Endothelial cell of umbilical vein (primary cell): Measurements from ENCODE around the gene RHBDD3. TPM values are rescaled to one million over a fixed set of nuclear protein-coding genes. Genes with fewer than 3 reads are reported as not detected.
A peak's percentile ranks its signal among the peaks of the same experiment; 100 is the strongest.

Experiments
- BruUV-seq: library from RNA; stranded (reverse); fragments of 400-500 nt; replicated peaks from 2 replicates; lab custom pipeline; 2021; lab: Mats Ljungman, UMichigan
- CTCF ChIA-PET: fragments of 300-600, 350-600 bp; sonication (Branson Sonifier 250); formaldehyde crosslinking; loops from one replicate; lab custom pipeline; 2021; ENCODE audit warnings: antibody characterized with exemption, inconsistent platforms; lab: Charles Lee
- POLR2A ChIA-PET: fragments of 300-600, 350-600 bp; sonication (Branson Sonifier 250); formaldehyde crosslinking; loops from one replicate; lab custom pipeline; 2021; ENCODE audit warnings: antibody characterized with exemption, inconsistent platforms; lab: Charles Lee
- DNase-seq: peaks from one replicate; pipeline ENCODE4 v3.0.0-alpha.2; 2011; ENCODE audit warnings: low read depth, low spot score
- FAIRE-seq: peaks from 2 replicates; lab custom pipeline; 2011; peaks lifted over from hg19 to GRCh38; lab: Jason Lieb, UNC
- H2AFZ ChIP-seq: 2 replicates; pipeline ENCODE4 v1.6.0; 2012; ENCODE audit warnings: low read depth, low read length, control low read depth, inconsistent platforms
- H3K27ac ChIP-seq: 2 replicates; pipeline ENCODE4 v1.5.1; 2011; ENCODE audit warnings: low read depth, mild to moderate bottlenecking, control low read depth, low read length, moderate library complexity; ENCODE audit not compliant: insufficient read depth
- H3K27me3 ChIP-seq, 2 experiments: 2 replicates each; pipeline versions ENCODE4 v1.6.0 to v1.6.1; 2011; ENCODE audit warnings: low read length in 2 of 2, mixed read lengths in 1 of 2; ENCODE audit not compliant: control insufficient read depth in 2 of 2, insufficient read depth in 2 of 2
- H3K36me3 ChIP-seq, 2 experiments: 2 replicates in 1 of 2; 3 replicates in 1 of 2; pipeline ENCODE4 v1.5.1; 2011; ENCODE audit warnings: low read length in 2 of 2, mild to moderate bottlenecking in 1 of 2, moderate library complexity in 1 of 2; ENCODE audit not compliant: control insufficient read depth in 2 of 2, insufficient read depth in 2 of 2; ENCODE audit errors: extremely low read depth in 1 of 2
- H3K4me1 ChIP-seq: 3 replicates; pipeline ENCODE4 v1.5.1; 2011; ENCODE audit warnings: mild to moderate bottlenecking, low read length; ENCODE audit not compliant: control insufficient read depth, insufficient read depth; ENCODE audit errors: extremely low read depth
- H3K4me2 ChIP-seq: 2 replicates; pipeline ENCODE4 v1.6.1; 2011; ENCODE audit warnings: low read length, control low read depth, mixed read lengths; ENCODE audit not compliant: insufficient read depth
- H3K4me3 ChIP-seq, 3 experiments: fragments of 200-600 bp in 1 of 3; sonication (generic), shearing (Covaris generic) in 1 of 3; replicated peaks in 1 of 3; 2 replicates each; pipeline ENCODE4 v1.5.1; 2011 to 2016; ENCODE audit warnings: control low read depth in 3 of 3, low read length in 3 of 3, mild to moderate bottlenecking in 2 of 3, inconsistent platforms in 1 of 3, low read depth in 1 of 3, moderate library complexity in 1 of 3; ENCODE audit not compliant: insufficient read depth in 1 of 3
- H3K79me2 ChIP-seq: 2 replicates; pipeline ENCODE4 v1.6.0; 2012; ENCODE audit warnings: low read length, inconsistent platforms; ENCODE audit not compliant: control insufficient read depth, insufficient read depth
- H3K9ac ChIP-seq: replicated peaks from 2 replicates; pipeline ENCODE3; 2011; ENCODE audit warnings: low read length, control low read depth; ENCODE audit not compliant: insufficient read depth; ENCODE audit errors: extremely low read depth
- H3K9me1 ChIP-seq: replicated peaks from 3 replicates; pipeline ENCODE4 v1.6.0; 2011; ENCODE audit warnings: mild to moderate bottlenecking, low read length; ENCODE audit not compliant: control insufficient read depth, insufficient read depth; ENCODE audit errors: extremely low read depth
- H3K9me3 ChIP-seq: replicated peaks from 2 replicates; pipeline ENCODE4 v1.5.1; 2012; ENCODE audit warnings: low read length, inconsistent platforms; ENCODE audit not compliant: control insufficient read depth, insufficient read depth
- H4K20me1 ChIP-seq: replicated peaks from 2 replicates; pipeline ENCODE3; 2011; ENCODE audit warnings: mild to moderate bottlenecking, low read length; ENCODE audit not compliant: control insufficient read depth, insufficient read depth; ENCODE audit errors: extremely low read depth
- EZH2 ChIP-seq: IDR thresholded peaks from 2 replicates; pipeline ENCODE4 v1.6.1; 2012; ENCODE audit warnings: borderline replicate concordance, low read depth, mild to moderate bottlenecking, moderate library complexity, low read length, inconsistent platforms; ENCODE audit not compliant: severe bottlenecking
- FOS ChIP-seq: IDR thresholded peaks from 2 replicates; pipeline ENCODE4 v1.6.1; 2011; ENCODE audit warnings: mild to moderate bottlenecking, low read length, moderate library complexity, borderline replicate concordance; ENCODE audit not compliant: insufficient read depth
- GATA2 ChIP-seq: IDR thresholded peaks from 2 replicates; pipeline ENCODE4 v1.7.0; 2011; ENCODE audit warnings: low read depth, mild to moderate bottlenecking, moderate library complexity, mixed read lengths, low read length; ENCODE audit not compliant: insufficient read length, insufficient read depth
- JUN ChIP-seq: IDR thresholded peaks from 2 replicates; pipeline ENCODE4 v1.6.1; 2011; ENCODE audit warnings: borderline replicate concordance, low read depth; ENCODE audit not compliant: insufficient read length, insufficient read depth
- MYC ChIP-seq: IDR thresholded peaks from one replicate; pipeline ENCODE4 v1.6.1; 2011; ENCODE audit warnings: mild to moderate bottlenecking, low read depth, low read length
- POLR2A ChIP-seq: IDR thresholded peaks from 2 replicates; pipeline ENCODE4 v1.6.1; 2012; ENCODE audit warnings: low read depth, mild to moderate bottlenecking, control low read depth, low read length
- POLR2AphosphoS5 ChIP-seq: IDR thresholded peaks from 2 replicates; pipeline ENCODE4 v1.6.1; 2012; ENCODE audit warnings: low read depth, mild to moderate bottlenecking, control low read depth, low read length, moderate library complexity; ENCODE audit not compliant: insufficient read depth
- dilution Hi-C: fragments of 300-500 bp; cut with MboI; formaldehyde crosslinking; loops from one replicate; pipeline ENCODE4 v1.15.0; 2019; ENCODE audit warnings: low sequenced_read_pairs; ENCODE audit not compliant: extremely low pct_ligation_motif_present
- intact Hi-C: fragments of 100-400 bp; cut with micrococcal nuclease; formaldehyde crosslinking; loops from one replicate; pipeline ENCODE4 v1.10.0; 2022
- polyA plus RNA-seq, 4 experiments: library from polyadenylated mRNA; depleted of rRNA in 3 of 4; stranded (reverse) in 3 of 4; unstranded in 1 of 4; fragments of >200 nt; gene quantifications; 2 replicates each; pipeline versions ENCODE4 v1.2.1 to v1.2.3, GENCODE V29; 2011 to 2012; ENCODE audit warnings: missing spikeins in 1 of 4
- total RNA-seq: library from RNA; stranded (reverse); gene quantifications from 2 replicates; pipeline ENCODE4 v1.2.3, GENCODE V29; 2021
- TF ChIP-seq, protein P1 (sequence below), 2 donors: IDR thresholded peaks; 1 replicate in 1 of 2; 2 replicates in 1 of 2; pipeline ENCODE4 v1.5.1; 2011; ENCODE audit warnings: low read length in 2 of 2, mild to moderate bottlenecking in 2 of 2, moderate library complexity in 2 of 2, control low read depth in 1 of 2, inconsistent platforms in 1 of 2, low read depth in 1 of 2; ENCODE audit not compliant: insufficient read depth in 1 of 2; ENCODE audit errors: extremely low read depth in 1 of 2
- TF ChIP-seq, protein P2 (sequence below): IDR thresholded peaks from 2 replicates; pipeline ENCODE4 v1.6.1; 2011; ENCODE audit not compliant: insufficient read depth, insufficient read length

RHBDD3 gene
- total and polyA plus RNA-seq, 2 donors (not counting 3 experiments of a cell fraction or from before 2014, with no cell fraction given): 31.3 to 37.2 TPM

DNA sequence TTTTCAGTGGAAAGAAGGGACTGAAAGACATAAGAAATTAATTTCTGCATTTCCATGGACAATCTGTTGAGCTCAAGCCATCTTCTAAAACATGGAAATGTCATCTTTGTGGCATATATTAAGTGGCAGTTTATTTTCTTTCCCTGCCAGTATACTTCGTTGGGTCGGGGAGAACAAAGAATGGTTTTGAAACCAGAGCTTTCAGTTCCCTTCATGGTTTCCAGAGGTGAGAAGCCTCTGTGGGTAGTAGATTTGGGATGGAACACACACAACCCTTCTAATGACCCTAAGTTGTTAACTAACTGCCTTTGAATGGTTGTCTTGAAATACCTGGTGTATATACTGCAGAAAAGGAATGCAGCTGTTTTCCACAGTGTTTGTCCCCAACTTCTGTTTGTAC, 21.1 kb upstream of the RHBDD3 start:
- TF ChIP-seq EZH2 (no peak), POLR2A (no peak), GATA2 (no peak), JUN (no peak), MYC (no peak), FOS (no peak), POLR2AphosphoS5 (no peak)
- TF ChIP-seq, protein P1, sequence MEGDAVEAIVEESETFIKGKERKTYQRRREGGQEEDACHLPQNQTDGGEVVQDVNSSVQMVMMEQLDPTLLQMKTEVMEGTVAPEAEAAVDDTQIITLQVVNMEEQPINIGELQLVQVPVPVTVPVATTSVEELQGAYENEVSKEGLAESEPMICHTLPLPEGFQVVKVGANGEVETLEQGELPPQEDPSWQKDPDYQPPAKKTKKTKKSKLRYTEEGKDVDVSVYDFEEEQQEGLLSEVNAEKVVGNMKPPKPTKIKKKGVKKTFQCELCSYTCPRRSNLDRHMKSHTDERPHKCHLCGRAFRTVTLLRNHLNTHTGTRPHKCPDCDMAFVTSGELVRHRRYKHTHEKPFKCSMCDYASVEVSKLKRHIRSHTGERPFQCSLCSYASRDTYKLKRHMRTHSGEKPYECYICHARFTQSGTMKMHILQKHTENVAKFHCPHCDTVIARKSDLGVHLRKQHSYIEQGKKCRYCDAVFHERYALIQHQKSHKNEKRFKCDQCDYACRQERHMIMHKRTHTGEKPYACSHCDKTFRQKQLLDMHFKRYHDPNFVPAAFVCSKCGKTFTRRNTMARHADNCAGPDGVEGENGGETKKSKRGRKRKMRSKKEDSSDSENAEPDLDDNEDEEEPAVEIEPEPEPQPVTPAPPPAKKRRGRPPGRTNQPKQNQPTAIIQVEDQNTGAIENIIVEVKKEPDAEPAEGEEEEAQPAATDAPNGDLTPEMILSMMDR (IDR thresholded peaks at IDR 0.05; ENCODE audit: extremely low read depth in 1 of 2, insufficient read depth in 1 of 2, low read depth in 1 of 2, low read length in 2 of 2): no peak
- TF ChIP-seq, protein P2, sequence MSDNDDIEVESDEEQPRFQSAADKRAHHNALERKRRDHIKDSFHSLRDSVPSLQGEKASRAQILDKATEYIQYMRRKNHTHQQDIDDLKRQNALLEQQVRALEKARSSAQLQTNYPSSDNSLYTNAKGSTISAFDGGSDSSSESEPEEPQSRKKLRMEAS: no peak
- no peak overlapping the region for H3K9ac ChIP-seq
- H3K4me1 ChIP-seq: no peaks in the 10 kb centered on the region
- intact Hi-C loops: no loop called here
- no peak overlapping the region for H3K27ac ChIP-seq
- no peak for DNase-seq
- no peak overlapping the region for H3K4me3 ChIP-seq
- FAIRE-seq: no peak
- TSS peak; percentile 2 for BruUV-seq
- no peaks in the 10 kb centered on the region for H3K9me3 ChIP-seq
- peaks cover 58% of the 10 kb centered on the region for H3K79me2 ChIP-seq
- no peaks in the 10 kb centered on the region for H3K27me3 ChIP-seq
- no peak overlapping the region for H3K4me2 ChIP-seq
- H3K9me1 ChIP-seq: no peaks in the 10 kb centered on the region
- CTCF ChIA-PET: interaction anchor here (1.0 kb wide), 1 partner anchor 14 kb away, joined by 3 read pairs; no protein-coding TSS in a partner anchor
- no peak overlapping the region for H2AFZ ChIP-seq
- POLR2A ChIA-PET: no interaction called here
- dilution Hi-C loops: no loop called here
- peaks cover 50 to 53% of the 10 kb centered on the region in 2 experiments for H3K36me3 ChIP-seq
- H4K20me1 ChIP-seq: peaks cover 9% of the 10 kb centered on the region
